SK-N-DZ (cell line): ENCODE data around the gene CMIP.
A peak's percentile ranks its signal among the peaks of the same experiment; 100 is the strongest.

Experiments
- DNase-seq: peaks from one replicate; pipeline ENCODE4 v3.0.0-alpha.2; 2015; ENCODE audit warnings: low spot score

The CMIP gene

DNA sequence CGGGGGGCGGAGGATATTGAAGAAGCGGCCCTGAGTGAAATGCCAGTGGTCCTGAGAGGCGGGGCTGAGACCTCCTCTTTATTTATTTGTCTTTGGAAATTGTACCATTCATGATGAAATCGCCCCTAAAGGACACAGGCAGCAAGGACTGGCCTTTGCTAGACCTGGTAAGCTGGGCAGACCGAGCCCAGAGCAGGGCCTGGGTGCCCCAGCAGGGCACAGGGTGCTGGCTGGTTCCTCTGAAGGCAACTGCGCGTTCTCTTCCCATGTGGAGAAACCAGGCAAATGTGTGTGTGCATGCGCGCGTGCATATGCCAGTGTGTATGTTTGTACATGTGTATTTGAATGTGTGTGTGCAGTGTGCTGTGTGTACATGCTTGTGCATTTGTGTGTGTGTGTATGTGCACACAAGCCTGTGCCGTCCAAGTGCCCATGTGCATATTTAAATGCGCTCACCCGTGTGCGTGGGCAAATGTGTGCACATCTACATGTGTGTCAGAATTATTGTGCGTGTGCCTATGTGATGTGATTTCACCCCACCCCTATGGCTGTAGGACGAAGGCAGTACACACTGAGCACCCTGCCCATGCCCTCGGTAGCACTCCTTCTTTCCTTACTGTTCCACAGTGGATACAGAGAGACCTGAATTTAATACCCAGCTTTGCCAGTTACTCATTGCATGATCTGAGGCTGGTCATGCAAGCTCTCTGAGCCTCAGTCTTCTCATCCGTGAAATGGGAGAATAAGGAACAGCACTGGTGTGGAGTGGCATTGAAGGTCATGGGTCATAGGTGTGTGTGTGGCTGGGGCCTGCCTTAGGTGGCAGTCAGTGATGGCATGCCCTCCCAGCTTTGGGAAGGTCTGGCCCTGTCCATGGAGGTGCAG lies 105.2 kb downstream of the CMIP start:
- DNase-seq: no peak

DNA sequence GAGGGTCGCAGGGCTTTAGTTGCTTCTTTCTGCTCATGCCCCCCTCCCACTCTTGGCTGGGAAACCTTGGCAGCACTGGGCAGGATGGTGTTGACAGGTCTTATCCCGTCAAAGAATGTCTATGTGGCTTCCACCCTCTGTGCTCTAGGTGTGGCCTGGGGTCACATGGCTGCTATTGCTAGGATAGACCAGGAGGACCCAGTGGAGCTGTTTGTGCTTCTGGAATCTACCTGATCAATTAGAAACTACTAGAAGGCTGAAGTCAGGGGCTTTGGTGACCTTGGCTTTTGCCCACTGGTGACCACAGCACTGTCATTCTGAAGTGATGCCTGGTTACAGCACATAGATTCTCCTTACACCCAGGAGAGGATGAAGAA lies 105.8 kb downstream of the CMIP start:
- no peak for DNase-seq

DNA sequence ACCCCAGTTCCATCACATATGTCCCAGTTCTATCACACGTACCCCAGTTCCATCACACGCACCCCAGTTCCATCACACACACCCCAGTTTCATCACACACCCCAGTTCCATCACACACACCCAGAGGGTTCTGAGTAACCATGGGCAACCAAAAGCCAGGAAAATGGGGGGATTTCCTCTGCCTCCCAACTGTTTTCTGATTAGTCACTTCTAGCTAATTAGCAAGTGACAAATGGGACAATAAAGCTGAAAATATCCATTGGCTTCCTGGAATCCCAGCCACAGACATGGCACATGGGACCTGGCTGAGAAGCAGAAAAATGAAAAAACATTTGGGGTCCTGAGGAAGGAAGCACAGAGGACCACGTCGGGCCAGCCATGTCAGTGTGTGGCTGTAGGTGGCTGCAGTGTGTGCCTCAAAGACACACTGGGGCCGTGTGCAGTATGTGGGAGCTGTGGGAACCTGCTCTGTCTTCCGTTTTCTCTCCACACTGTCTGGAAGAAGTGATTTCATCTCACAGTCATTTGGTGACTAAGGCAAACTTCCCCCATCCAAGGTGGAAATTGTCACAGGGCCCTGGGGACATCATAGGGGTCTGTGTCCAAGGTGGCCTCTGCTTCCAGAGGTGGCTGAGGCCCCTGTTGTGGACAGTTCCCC lies 106.7 kb downstream of the CMIP start:
- DNase-seq: no peak

DNA sequence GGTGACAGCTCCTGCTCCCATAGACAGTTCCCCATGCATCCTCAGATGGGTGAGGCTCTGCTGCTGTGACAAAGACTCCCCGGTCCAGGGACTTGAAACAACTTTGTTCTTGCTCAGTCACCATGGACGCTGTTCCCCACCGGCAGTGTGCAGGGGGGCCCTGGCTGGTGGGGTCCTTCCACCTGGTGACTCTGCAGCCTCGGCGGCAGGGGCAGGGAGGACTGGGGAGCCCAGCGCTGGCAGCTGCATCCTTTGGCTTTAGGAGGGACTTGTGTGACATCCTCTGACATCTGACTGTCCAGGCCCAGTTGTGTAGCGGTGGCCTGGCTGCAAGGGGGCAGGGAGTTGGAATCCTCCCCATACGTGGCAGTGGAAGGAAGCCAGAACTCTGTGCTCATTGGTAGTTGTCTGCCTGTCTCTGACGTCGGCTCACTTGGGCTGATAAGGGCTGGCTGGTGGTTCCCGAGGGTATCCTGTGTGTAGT lies 107.3 kb downstream of the CMIP start:
- DNase-seq: peak; percentile 29

DNA sequence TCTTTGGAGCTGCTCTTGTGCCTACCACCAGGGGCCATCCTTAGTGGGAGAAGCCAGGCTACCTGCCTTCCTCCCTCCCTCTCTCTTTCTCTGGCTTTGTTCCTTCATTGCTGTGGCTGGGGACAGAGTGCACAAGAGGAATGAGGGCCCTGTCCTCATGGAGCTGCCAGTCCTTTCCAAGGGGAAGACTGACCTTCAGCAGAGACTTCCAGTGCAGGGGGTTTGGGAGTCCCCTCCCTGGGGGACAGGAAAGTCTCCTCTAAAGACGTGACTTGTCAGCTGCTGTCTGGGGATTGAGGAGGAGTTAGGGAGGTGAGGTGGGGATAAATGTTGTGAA lies 108.1 kb downstream of the CMIP start:
- no peak for DNase-seq

GRCh38 chr16:81553080-81553813 lies 108.6 kb downstream of the CMIP start:
- DNase-seq: no peak

DNA sequence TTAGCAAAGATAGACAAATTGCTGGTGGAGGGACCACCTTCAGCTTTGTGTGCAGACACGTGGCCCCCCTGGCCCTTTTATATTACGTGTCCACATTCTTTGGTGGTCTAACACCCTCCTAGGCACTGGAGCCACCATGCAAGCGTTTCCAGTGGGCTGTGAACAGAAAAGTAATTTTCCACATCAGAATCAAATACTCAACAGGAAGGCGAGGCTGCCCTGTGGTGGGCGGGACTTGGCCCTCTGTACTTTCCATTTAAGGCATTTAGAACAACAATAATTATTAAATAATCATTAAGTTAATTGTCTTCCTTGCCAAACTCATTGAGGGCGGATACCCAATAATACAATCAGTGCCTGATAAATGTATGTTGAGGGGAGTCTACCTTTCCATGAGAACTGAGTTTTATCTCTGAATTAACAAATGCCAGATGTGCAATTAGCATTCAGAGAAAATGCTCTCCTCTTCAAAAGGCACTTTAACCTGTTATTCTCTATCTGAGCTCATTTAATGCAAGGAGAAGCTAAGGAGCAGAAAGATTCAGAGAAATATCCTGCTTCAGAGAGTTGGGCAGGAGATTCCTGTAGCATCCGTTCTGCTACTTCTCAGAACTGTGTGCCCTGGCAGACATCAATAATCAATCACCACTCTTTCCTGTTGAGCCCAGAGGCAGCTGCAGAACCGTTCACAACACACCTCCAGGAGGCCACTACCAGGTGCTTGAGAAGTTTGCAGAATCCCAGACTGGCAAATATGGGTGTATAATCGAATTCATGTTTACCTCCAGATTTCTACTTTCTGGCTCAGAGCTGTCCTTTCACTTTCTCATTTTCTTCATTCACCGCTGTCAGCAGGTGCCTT lies 109.4 kb downstream of the CMIP start:
- no peak for DNase-seq

DNA sequence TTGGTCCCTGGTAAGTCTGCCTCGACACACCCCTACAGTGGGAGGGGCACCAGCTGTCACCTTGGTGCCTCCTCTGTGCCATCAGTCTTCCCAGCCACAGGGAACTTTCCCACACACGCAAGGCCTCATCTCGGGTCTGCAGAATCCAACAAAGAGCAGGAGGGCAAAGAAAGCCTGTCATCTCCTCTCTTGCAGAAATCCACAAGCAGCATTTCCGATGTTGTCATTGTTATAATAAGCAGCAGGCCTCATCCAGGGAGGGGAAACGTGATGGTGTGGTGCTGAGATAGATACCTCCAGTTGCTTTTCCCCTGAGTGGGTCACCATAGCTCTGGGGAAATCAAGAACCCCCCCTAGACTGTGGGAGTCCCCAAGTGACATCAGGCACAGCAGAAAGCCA lies 110.4 kb downstream of the CMIP start:
- DNase-seq: no peak

DNA sequence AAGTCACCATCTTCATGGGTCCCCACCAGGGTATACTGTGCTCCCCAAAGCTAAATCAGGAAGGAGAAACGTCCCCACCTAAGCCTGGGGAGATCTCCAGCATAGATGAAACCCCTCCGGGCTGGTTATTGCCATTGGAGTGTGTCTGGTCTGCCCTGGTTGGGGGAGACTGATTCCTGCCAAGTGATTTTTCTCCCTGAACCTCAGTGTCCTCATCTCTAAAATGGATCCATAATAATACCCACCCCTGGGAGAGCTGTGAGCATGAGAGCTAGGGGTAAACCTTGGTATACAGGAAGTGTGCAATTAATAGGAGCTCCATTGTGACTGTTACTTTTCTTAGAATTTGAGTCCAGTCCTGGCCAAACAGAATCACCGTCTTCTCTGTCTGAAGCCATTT lies 111.1 kb downstream of the CMIP start:
- no peak for DNase-seq

DNA sequence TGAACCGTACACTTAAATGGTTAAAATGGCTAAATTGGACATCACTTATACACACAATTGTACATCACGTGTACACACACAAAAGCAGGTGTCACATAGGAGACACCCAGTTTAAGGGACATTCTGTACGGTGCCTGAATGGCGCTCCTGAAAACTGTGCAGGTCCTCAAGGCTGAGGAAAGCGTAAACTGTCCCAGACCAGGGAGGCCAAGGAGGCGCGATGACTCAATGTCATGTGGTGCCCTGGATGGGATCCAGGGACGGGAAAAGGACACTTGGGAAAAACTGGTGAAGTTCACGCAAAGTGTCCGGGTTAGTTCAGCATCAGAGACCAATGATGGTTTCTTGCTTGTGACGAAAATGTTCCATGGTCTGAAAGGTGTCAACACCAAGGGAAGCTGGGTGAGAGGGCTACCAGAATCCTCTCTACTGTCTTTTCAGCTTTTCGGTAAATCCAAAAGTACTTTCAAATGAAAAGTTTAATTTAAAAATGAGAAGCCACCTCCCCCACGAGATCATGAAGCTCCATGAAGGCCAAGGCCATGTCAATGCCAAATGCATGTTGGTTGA lies 112.2 kb downstream of the CMIP start:
- DNase-seq: no peak

- no peak for DNase-seq
Observed at GRCh38 chr16:81558077-81558443, 113.5 kb downstream of the CMIP start.

GRCh38 chr16:81558444-81559175 lies 114.0 kb downstream of the CMIP start:
- no peak for DNase-seq

GRCh38 chr16:81560979-81561657 lies 116.5 kb downstream of the CMIP start:
- DNase-seq: no peak

DNA sequence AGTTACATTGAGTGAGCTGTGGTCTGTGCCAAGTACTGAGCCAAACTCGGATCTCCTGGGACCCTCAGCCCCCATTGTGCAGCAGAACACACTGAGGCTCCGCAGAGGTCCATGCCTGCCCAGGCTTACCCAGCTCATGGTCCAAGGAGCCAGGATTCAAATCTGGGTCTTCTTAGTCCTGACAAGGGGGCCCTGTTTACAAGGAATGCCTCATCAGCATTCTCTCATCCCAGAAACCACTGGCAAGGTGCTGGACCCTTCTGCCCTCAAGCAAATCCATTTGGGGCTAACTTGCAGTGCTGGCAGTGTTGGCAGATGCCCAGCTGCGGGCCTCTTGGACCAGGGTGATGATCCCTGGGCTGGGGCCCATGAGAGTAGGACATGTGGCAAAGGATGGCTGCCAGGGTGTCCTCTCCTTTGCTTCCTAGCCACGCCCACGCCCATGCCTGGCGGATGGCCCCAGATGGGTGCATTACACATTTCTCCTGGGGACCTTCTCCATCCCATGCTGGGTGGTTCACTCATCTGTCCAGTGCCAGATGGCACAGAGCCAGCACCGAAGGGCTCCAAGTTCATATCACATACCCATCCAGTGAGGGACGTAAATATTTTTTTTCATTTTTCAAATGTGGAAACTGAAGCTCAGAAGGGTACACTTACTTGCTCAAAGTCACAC lies 117.7 kb downstream of the CMIP start:
- DNase-seq: no peak

DNA sequence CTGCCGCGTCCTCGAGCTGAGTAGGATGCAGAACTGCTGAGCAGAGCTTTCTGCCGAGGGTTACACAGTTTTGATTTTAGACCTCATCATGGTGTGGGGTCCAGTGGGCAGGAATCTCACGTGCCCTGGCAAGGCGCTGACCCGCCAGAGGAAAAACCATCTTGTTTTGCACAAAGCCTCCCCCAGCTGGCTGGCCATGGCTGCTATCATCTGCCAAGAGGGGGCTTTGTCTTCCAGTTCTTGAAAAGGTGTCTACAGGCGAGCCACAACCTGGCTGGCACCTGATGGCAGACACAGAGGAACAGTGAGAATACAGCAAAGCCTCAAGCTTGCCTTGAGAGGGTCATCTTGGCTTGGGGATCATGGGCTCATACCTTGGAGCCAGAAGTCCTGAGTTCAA lies 118.3 kb downstream of the CMIP start:
- DNase-seq: no peak

DNA sequence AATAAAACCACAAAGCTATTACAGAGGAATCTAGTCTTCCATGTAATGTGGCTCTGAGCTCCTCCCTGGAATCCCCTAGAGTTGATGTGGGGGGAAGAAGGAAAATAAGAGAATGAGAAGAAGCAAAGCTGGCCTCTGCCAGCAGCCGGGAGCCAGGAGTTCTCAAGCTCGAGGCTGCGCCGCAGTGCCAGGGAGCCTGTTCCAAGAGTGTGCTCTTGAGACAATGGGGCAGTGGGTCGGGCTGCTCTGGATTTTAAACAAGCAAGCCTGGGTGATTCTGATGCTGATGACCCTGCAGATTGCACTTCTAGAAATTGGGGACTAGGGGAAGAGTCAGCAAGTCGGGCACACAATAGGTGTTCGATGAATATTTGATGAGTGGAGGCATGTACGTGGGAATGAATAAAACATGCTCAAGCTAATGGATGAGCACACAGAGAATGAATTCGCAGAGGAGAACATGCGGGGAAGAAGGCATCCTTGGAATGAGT lies 119.9 kb downstream of the CMIP start:
- DNase-seq: no peak

- DNase-seq: no peak
Observed at GRCh38 chr16:81565321-81566028, 120.9 kb downstream of the CMIP start.
